IPS DF 19.7 (cell line): ENCODE data around the gene FGD2.

ENCODE experiments used
- DNase-seq: peaks from one replicate; pipeline ENCODE4 v3.0.0-alpha.2; 2013; ENCODE audit warnings: low read depth, low spot score

FGD2 gene, protein sequence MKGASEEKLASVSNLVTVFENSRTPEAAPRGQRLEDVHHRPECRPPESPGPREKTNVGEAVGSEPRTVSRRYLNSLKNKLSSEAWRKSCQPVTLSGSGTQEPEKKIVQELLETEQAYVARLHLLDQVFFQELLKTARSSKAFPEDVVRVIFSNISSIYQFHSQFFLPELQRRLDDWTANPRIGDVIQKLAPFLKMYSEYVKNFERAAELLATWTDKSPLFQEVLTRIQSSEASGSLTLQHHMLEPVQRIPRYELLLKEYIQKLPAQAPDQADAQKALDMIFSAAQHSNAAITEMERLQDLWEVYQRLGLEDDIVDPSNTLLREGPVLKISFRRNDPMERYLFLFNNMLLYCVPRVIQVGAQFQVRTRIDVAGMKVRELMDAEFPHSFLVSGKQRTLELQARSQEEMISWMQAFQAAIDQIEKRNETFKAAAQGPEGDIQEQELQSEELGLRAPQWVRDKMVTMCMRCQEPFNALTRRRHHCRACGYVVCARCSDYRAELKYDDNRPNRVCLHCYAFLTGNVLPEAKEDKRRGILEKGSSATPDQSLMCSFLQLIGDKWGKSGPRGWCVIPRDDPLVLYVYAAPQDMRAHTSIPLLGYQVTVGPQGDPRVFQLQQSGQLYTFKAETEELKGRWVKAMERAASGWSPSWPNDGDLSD

DNA sequence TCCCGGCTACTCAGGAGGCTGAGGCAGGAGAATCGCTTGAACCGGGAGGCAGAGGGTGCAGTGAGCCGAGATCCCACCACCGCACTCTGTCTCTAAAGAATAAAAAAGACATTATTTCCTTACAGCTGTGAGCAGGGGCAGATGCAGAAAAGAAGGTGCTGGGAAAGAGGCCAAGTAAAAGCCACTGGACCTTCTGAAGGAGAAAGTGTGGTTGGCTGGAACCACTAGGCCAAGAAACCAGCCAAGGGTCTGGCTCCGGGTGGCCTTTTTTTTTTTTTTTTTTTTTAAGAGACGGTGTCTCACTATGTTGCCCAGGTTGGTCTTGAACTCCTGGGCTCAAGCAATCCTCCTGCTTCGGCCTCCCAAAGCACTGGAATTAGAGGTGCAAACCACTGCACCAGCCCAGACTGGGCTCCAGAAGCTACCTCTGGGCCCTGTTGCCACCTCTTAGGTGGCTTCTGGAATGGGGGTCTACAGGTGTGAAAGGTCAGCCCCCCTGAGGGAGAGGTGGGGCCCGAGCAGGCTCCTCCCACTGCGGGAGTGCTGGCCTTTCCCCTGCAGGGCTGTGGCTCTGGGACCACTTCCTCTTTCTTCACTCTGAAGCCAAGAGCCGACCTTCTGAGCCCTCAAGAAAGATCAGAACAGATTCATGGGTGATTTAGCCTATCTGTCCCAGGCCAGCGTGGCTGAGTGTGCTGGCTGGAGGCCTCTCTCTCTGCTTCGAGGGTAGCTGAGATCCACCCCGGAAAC, at the start of gene FGD2:
Gene FGD2 (plus strand): TSS at position 595 of the 750 bp plus-strand sequence. CDS start 163 bp downstream, outside the sequence.
- no peak for DNase-seq

DNA sequence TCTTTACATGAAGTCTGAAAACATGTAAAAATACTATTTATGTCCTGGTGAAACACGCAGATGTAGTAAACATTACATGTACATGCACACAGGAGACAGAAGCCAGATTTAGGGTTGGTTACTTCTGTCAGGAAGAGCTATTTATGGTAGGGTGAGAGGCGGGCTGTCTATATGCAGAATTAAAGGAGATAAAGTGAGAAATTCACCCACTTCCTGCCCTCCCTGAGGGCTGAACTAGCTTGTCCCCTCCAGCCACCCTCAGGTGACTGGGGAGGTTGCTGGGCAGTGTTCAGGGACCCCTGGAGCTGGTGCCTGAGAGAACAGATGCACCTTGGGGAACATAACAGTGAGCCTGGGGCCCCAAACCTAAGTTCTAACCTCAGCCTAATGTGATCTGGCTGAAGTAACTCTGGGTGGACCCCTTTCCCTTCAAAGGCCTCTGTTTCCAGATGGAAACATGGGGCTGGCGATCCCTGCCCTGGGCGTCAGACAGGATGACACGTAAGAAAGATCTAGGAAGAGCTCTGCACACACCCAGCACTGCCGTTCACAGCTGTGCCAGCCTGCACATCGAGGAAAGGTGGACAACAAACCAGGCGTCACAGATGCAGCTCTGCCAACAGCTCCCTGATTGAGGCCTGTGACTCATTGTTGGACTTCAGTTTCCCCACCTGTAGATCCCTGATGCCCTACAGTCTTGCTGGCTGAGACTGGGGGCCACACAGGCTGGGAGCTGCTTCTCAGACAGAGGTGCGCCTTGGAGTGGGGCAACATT, 49.6 kb upstream of the FGD2 start:
- DNase-seq: no peak

DNA sequence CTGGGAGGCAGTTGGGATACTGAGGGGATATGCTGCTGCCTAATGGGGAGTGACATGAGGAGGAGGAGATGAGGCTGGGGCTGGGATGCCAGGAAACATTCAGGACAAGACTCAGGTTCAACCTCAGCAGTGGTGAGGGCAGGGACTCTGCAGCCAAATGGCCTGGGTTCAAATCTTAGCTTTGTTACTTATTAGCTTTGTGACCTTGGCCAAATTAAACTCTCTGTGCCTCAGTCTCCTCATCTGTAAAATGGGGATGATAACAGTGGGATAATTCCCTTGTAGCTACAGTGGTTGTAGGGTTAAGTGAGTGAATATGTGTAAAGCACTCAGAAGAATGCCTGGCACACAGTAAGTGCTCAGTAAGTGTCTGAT, 49.0 kb upstream of the FGD2 start:
- DNase-seq: no peak

DNA sequence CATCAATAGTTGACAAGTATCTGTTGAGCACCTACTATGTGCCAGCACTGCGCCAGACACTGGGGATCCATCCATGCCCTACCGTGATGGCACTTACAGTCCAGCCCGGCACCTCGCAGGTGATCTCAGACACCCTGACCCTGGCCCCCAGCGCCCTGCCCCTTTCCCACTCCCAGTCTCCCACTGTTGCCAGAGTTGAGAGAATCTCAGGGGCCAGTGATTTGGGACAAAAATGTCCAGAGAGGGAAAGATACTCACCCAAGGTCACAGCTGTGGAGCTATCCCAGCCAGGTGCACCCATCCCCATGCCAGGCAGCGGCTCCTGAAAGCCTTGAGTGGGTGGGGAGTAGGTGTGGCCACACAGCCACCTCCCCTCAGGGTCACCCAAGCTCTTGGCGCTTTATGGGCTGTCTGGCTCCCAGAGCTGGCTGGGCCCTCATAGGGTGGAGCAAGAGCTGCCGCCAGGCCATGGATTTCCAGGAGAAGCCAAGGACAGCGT, 47.6 kb upstream of the FGD2 start:
- DNase-seq: no peak

DNA sequence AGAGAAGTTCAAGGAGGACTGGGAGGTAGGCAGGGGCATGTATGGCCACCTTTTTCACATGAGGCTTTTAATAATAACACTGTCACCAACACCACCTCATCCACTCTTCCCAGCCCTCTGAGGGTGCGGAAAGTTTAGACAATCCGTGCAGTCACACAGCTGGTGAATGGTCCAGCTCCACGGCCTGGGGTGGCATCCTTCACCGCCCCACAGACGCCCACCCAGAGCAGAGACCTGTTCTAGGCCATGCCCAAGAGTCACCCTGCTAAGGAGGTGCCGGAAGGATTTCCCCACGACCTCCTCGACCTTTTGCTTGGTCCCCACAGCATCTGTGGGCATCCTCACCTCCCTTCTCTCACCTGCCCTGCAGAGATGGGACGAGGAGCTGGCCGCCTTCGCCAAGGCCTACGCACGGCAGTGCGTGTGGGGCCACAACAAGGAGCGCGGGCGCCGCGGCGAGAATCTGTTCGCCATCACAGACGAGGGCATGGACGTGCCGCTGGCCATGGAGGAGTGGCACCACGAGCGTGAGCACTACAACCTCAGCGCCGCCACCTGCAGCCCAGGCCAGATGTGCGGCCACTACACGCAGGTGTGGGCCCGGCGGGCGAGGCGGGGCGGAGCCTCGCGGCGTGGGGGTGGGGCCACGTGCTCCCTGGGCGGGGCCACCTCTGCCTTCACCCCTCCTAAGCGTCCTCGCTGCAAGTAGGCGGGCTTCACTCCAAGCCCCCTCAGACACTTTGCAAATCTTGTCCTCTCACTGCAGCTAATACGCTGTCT, 46.5 kb upstream of the FGD2 start:
- no peak for DNase-seq

DNA sequence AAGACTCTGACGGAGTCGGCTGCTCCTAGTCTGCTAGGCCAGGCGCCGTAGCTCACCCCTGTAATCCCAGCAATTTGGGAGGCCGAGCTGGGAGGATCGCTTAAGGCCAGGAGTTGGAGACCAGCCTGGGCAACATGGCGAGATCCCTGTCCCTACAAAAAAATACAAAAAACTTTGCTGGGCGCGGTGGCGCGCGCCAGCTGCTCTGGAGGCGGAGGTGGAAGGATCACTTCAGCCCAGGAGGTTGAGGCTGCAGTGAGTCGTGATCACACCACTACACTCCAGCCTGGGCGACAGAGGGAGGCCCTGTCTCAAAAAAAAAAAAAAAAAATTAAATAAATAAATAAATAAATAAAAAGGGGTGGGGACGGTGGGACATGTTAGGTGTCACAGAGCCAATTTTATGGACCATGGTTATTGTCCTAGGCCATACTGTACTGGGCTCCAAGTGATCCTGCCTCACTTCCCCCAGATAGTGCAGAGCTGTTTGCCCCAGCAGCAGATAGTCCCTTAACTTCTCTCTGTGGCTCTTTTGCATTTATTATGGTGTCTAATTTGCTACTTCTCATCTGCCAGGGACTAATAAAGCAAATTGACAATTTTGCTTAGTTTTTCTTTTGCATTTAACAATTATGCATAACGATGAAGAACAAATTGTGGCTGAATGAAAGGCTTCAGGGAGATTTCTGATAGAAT, 45.8 kb upstream of the FGD2 start:
- no peak for DNase-seq

DNA sequence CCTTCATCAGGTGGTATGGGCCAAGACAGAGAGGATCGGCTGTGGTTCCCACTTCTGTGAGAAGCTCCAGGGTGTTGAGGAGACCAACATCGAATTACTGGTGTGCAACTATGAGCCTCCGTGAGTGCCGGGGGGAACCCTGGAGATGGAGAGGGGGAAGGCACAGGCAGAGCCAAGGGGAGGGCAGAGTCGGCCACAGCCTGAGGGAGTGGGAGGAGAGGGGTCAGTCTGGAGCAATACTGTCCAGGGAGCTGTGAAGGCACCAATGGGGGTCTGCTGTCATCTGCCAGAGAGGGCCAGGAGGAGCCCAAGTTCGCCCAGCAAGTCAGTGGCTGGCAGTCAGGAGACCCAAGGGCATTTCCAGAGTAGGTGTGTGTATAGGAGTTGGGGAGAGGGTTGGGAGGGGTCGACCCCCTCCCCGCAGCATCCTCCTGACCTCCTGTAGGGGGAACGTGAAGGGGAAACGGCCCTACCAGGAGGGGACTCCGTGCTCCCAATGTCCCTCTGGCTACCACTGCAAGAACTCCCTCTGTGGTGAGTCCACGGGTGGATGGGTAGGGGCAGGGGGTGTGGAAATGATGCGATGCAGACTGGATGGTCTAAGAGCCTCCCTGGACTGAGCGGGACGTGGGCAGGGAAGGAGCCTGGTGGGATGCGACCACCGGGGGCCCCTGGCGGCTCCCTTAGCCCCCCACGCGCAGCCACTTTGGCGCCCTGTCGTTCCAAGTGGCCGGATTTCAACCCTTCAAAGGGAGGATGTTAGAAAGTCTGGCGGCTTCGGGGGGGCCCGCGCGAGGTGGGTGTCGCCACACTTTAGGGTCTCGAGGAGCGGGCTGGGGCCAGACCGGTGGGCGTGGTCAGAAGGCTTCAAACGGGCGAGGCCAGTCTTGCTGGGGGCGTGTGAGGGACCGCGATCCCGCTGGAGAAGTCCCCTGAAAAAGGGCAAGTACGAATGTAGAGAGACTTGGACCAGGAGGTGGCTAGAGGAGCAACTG, 43.7 kb upstream of the FGD2 start:
- no peak for DNase-seq

DNA sequence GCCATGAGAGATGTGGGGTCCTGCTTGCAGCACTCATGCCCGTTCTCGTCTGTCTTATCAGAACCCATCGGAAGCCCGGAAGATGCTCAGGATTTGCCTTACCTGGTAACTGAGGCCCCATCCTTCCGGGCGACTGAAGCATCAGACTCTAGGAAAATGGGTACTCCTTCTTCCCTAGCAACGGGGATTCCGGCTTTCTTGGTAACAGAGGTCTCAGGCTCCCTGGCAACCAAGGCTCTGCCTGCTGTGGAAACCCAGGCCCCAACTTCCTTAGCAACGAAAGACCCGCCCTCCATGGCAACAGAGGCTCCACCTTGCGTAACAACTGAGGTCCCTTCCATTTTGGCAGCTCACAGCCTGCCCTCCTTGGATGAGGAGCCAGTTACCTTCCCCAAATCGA, 42.6 kb upstream of the FGD2 start:
- DNase-seq: peak; percentile 83

DNA sequence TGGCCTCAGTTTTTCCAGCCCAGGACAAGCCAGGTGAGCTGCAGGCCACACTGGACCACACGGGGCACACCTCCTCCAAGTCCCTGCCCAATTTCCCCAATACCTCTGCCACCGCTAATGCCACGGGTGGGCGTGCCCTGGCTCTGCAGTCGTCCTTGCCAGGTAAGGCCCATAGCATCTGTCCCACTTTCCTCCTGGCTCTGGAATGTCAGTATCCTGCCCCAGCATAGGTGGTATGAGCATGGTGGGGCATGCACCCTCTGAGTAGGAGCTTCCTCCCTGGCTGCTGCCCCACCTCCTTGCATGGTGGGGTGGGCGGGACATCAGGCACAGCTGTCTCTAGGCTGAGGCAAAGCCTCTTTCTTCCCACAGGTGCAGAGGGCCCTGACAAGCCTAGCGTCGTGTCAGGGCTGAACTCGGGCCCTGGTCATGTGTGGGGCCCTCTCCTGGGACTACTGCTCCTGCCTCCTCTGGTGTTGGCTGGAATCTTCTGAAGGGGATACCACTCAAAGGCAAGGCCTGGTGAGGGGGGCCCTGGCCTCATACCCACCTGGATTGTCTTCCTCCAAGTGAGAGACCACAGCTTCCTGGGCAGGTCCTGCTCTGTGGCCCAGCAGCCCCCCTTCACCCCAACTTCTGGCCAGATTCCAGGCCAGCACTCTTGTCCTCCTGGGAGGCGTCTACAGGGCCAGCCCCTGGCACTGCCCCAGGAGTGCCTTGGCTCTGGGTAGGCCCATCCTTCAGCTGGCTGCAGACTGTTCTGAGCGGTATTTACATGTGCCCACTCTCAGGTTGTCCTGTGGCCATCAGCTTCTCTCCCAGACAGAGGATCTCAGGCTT, 41.8 kb upstream of the FGD2 start:
- no peak for DNase-seq

DNA sequence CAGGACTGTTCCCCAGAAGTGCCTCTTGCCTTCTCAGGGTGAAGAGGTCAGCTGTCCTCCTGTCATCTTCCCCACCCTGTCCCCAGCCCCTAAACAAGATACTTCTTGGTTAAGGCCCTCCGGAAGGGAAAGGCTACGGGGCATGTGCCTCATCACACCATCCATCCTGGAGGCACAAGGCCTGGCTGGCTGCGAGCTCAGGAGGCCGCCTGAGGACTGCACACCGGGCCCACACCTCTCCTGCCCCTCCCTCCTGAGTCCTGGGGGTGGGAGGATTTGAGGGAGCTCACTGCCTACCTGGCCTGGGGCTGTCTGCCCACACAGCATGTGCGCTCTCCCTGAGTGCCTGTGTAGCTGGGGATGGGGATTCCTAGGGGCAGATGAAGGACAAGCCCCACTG, 41.1 kb upstream of the FGD2 start:
- no peak for DNase-seq

DNA sequence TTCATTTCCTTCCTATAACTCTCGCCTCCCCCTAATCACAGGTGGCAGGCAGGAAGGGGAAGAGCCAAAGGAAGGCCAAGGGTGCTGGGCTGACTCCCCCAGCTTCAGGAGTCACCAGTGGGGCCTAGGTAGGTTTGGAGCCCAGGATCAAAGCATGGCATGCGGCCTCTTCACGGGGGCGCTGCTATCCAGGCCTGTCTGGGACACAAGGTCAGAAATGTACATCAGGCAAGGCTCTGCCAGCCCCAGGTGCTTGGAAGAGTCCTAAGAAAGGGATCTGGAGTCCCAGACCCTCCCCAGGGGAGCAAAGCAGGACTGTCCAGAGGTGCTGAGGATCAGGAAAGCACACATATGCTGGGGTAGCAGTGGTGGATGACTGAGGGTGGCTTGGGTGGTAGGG, 40.5 kb upstream of the FGD2 start:
- no peak for DNase-seq

DNA sequence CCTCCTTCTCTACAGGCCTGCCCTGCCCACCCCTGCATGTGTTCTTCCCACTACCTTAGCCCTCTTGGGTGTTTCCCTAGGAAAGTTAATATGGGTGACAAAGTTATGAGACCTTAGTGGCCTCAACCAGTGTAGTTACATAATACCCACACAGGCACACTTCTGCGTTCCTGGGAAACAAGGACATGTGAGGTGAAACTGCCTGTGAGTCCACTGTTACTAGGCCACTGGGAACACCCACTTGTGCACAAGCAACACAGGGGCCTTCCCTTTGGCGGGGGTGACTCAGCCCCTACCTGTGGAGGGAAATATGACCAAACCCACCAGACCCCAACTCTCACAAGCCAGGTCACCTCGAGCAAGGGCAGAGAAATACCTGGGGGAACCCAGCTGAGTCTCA, 38.2 kb upstream of the FGD2 start:
- DNase-seq: no peak

DNA sequence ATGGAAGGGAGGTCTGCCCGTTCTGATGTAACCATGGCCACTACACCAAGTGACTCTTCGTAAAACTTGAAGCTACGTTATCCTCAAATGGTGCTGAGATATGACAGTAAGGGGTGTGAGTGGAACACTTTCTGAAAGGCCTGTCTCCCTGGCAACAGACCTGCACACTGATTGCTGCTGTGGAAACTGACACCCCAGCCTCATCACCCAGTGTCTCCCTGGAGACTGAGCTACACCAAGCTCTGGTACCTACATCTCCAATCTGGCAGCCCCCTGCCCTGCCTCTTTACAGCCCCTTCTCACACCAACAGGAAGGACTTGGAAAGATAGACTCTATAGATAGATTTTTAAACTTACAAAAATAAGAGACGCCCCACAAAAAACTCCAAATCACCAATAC, 37.7 kb upstream of the FGD2 start:
- DNase-seq: no peak

DNA sequence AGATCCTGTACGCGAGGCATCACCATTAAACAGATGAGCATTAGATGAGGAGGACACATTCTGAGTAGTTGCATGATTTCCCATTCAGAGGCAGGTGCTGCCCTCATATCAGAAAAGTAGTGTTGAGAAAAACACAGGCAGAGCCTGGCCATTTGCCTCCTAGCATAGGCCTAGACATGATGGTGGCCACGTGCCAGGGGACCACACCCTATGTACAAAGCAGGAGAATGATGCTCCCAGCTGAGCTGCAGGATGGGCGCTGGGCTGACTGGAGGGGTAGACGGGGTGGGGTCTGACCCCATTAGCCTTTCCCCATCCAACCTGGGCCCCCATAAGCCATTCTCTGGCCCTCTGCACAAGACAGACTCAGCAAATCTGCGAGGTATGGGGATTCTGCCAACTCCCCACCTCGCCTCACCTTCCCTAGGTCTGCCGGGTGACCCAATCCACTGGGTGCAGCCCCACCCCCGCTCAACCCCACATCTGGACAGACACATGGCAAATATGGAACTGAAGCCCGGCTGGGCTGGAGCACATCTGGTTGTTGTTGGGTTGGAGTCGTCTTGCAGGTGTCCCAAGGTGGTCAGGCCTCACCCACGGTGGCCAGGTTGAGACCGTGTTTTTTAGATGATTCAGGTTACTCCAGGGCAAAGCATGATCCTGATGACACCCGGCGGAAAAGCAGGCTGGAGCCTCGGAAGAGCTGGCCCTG, 37.0 kb upstream of the FGD2 start:
- no peak for DNase-seq

DNA sequence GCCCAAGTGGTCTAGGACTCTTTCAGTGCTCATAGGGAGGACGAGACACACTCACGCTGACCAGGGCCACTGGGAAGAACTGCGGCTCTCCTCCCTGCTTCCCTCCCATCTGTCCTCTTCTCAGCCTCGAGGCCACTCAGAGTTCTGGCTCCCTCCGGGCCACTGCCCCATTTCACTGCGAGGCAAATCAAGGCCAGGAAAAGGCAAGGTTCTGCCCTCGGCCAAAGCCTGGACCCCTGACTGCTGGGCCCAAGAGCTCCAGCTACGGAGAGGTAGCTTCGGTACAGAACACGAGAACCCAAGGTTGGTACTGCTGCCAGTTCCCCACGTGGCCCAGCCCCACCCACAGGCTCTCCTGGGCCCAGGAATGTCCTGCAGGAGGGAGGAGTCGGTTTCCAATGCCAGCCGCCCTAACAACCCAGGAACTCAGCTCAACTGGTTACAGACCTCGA, 36.2 kb upstream of the FGD2 start:
- no peak for DNase-seq

DNA sequence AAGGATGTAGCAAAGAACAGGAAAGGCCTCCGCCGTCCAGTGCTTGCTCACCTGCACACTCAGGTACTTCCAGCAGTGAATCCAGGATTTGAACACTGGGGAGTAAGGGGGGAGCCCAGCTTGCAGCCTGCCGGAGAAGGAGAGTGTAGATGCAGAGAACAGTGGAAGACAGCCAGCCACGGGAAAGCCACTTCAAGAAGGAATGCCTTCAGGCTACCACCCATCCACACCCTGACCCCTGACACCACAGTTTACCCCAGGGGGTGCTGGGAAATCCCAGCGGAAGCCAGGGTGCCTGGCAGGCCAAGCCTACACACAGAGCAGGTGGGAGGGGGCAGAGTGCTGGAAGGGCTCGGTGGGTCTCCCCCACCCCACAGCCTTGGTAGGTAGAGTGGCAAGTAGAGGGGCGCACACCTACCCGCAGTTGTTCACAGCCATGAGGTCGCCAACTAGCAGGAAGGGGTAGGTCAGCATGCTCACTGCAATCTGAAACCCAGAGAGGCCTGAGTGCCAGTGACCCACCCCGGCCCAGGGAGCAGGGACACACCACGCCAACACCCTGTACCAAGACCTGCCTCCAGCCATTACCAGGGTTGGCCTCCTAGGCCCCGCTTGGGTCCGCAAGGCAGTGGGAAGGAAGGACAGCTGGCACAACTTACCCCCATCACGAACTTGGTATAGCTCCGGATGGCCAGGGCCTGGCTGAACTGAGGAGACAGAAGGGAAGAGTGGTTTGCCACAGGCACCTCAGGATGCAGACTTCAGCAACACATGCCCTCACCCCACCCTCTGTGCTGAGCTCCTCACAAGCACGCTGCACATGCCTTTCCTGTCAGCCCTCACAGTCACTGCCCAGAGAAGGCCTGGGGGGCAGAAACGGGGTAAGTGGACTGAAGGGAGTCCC, 35.2 kb upstream of the FGD2 start:
- DNase-seq: no peak
